HepG2 (cell line): ENCODE measurements around the gene NTM. TPM values are rescaled to one million over a fixed set of nuclear protein-coding genes. Genes with fewer than 3 reads are reported as not detected.

Experiments used
- ATAC-seq: fragments of 200-7000 bp; cut with Tn5 transposase; 3 replicates; pipeline ENCODE4 v1.9.1; 2020; ENCODE audit warnings: mild to moderate bottlenecking, moderate library complexity
- BruUV-seq: library from RNA; stranded (reverse); fragments of 400-500 nt; replicated peaks from 2 replicates; lab custom pipeline; 2021; lab: Mats Ljungman, UMichigan
- CTCF ChIA-PET: fragments of 300-600 bp; formaldehyde crosslinking; extraction: SDS; loops from one replicate; lab custom pipeline; 2021; ENCODE audit warnings: low total read pairs, inconsistent platforms, low intra/inter-chr PET ratio; lab: Yijun Ruan, JAX
- POLR2A ChIA-PET: fragments of 350-600 bp; sonication (Branson Sonifier 250); formaldehyde crosslinking; loops from one replicate; lab custom pipeline; 2020; ENCODE audit warnings: antibody characterized with exemption, inconsistent platforms; lab: Yijun Ruan, JAX
- DNase-seq: peaks from one replicate; pipeline ENCODE4 v3.0.0-alpha.2; 2015; ENCODE audit warnings: low spot score
- FAIRE-seq: peaks from 3 replicates; lab custom pipeline; 2011; peaks lifted over from hg19 to GRCh38; lab: Jason Lieb, UNC
- H2AFZ ChIP-seq: one replicate; pipeline ENCODE4 v1.6.1; 2011; ENCODE audit warnings: low read length, inconsistent platforms
- H3K27ac ChIP-seq: fragments of 300-600 bp; 3 replicates; pipeline ENCODE4 v1.8.0; 2011; ENCODE audit warnings: mixed run types, mild to moderate bottlenecking, mixed read lengths, low read length, inconsistent platforms; ENCODE audit not compliant: insufficient read depth; ENCODE audit errors: extremely low read length
- H3K27me3 ChIP-seq, 2 experiments: fragments of 200-600 bp in 1 of 2; 2 replicates in 1 of 2; 3 replicates in 1 of 2; pipeline versions ENCODE4 v1.6.0 to v1.8.0; 2011; ENCODE audit warnings: low read length in 2 of 2, mild to moderate bottlenecking in 2 of 2, moderate library complexity in 2 of 2, inconsistent platforms in 1 of 2; ENCODE audit not compliant: insufficient read depth in 2 of 2, control insufficient read depth in 1 of 2
- H3K36me3 ChIP-seq, 2 experiments: fragments of 200-600 bp in 1 of 2; replicated peaks in 1 of 2; 2 replicates in 1 of 2; 3 replicates in 1 of 2; pipeline versions ENCODE4 v1.5.1 to v1.8.0; 2011; ENCODE audit warnings: low read length in 2 of 2, inconsistent platforms in 1 of 2; ENCODE audit not compliant: insufficient read depth in 2 of 2, control insufficient read depth in 1 of 2
- H3K4me1 ChIP-seq: 2 replicates; pipeline ENCODE4 v1.5.1; 2012; ENCODE audit warnings: low read length, inconsistent platforms; ENCODE audit not compliant: insufficient read depth
- H3K4me2 ChIP-seq: 2 replicates; pipeline ENCODE4 v1.6.0; 2011; ENCODE audit warnings: low read depth, low read length, inconsistent platforms
- H3K4me3 ChIP-seq, 3 experiments: fragments of 200-600 bp in 1 of 3; sonication (generic), shearing (Covaris generic) in 1 of 3; replicated peaks in 1 of 3; 2 replicates each; pipeline ENCODE4 v1.5.1; 2011 to 2016; ENCODE audit warnings: low read length in 3 of 3, inconsistent platforms in 2 of 3, low read depth in 2 of 3, mild to moderate bottlenecking in 2 of 3, control low read depth in 1 of 3, mixed read lengths in 1 of 3; ENCODE audit not compliant: insufficient read depth in 1 of 3
- H3K79me2 ChIP-seq: one replicate; pipeline ENCODE4 v1.6.1; 2011; ENCODE audit warnings: low read length, inconsistent platforms; ENCODE audit not compliant: insufficient read depth
- H3K9ac ChIP-seq: 2 replicates; pipeline ENCODE4 v1.6.0; 2011; ENCODE audit warnings: mild to moderate bottlenecking, low read depth, low read length, inconsistent platforms; ENCODE audit not compliant: insufficient read depth
- H3K9me3 ChIP-seq: 2 replicates; pipeline ENCODE4 v1.5.1; 2012; ENCODE audit warnings: mild to moderate bottlenecking, low read length
- H4K20me1 ChIP-seq: 2 replicates; pipeline ENCODE4 v1.6.0; 2011; ENCODE audit warnings: inconsistent platforms, mild to moderate bottlenecking, low read length, moderate library complexity; ENCODE audit not compliant: insufficient read depth
- AFF4 ChIP-seq: sonication (generic); formaldehyde crosslinking; IDR thresholded peaks from 2 replicates; pipeline ENCODE4 v1.4.0; 2020; ENCODE audit warnings: missing genetic modification reagents
- CAMTA2 ChIP-seq: sonication (generic); formaldehyde crosslinking; IDR thresholded peaks from 2 replicates; pipeline ENCODE4 v1.4.0; 2020; ENCODE audit warnings: mild to moderate bottlenecking, missing genetic modification reagents, borderline replicate concordance
- CHD2 ChIP-seq: IDR thresholded peaks from 2 replicates; pipeline ENCODE4 v1.6.1; 2011; ENCODE audit warnings: low read depth, low read length, improper control_type of control experiment
- HIVEP1 ChIP-seq: sonication (generic); formaldehyde crosslinking; IDR thresholded peaks from 2 replicates; pipeline ENCODE4 v1.4.0; 2020; ENCODE audit warnings: mild to moderate bottlenecking, missing genetic modification reagents
- MAFF ChIP-seq: IDR thresholded peaks from 2 replicates; pipeline ENCODE4 v1.6.1; 2011; ENCODE audit warnings: low read depth, low read length, improper control_type of control experiment
- PAF1 ChIP-seq: IDR thresholded peaks from 2 replicates; pipeline ENCODE4 v1.6.1; 2016; ENCODE audit warnings: missing genetic modification reagents, missing compliant biosample characterization
- PREB ChIP-seq: sonication (generic); formaldehyde crosslinking; IDR thresholded peaks from 2 replicates; pipeline ENCODE4 v1.4.0; 2020; ENCODE audit warnings: missing genetic modification reagents
- PRMT3 ChIP-seq: sonication (generic); formaldehyde crosslinking; IDR thresholded peaks from 2 replicates; pipeline ENCODE4 v1.8.1; 2022; ENCODE audit warnings: low read depth, mild to moderate bottlenecking, moderate library complexity, missing genetic modification reagents, borderline replicate concordance
- ZNF335 ChIP-seq: sonication (generic); formaldehyde crosslinking; IDR thresholded peaks from 2 replicates; pipeline ENCODE4 v1.4.0; 2020; ENCODE audit warnings: missing genetic modification reagents
- ZNF367 ChIP-seq: sonication (generic); formaldehyde crosslinking; IDR thresholded peaks from 2 replicates; pipeline ENCODE4 v1.4.0; 2020; ENCODE audit warnings: missing genetic modification reagents, borderline replicate concordance
- ZNF660 ChIP-seq: sonication (generic); formaldehyde crosslinking; IDR thresholded peaks from 2 replicates; pipeline ENCODE4 v1.5.1; 2020; ENCODE audit warnings: mild to moderate bottlenecking, low read depth, missing genetic modification reagents, borderline replicate concordance
- ZNF720 ChIP-seq: sonication (generic); formaldehyde crosslinking; IDR thresholded peaks from 2 replicates; pipeline ENCODE4 v1.4.0; 2020; ENCODE audit warnings: missing genetic modification reagents
- ZNF770 ChIP-seq: sonication (generic); formaldehyde crosslinking; IDR thresholded peaks from 2 replicates; pipeline ENCODE4 v1.5.0; 2020; ENCODE audit warnings: mild to moderate bottlenecking, missing genetic modification reagents
- WGBS: methylation state at CpG from one replicate; pipeline ENCODE4 v1.1.6; 2017; ENCODE audit warnings: low lambda C conversion rate; 5-methylcytosine and 5-hydroxymethylcytosine counted together
- in situ Hi-C: cut with HindIII; loops from 2 replicates; pipeline ENCODE4 v1.10.0; 2017; ENCODE audit warnings: low pct_unique_long_range_greater_than_20kb; ENCODE audit not compliant: extremely low pct_ligation_motif_present
- intact Hi-C: fragments of 100-400 bp; cut with micrococcal nuclease; formaldehyde crosslinking; loops from one replicate; pipeline ENCODE4 v1.10.0; 2022; ENCODE audit not compliant: unreplicated experiment
- polyA plus RNA-seq, 8 experiments: library from polyadenylated mRNA; depleted of rRNA in 3 of 8; stranded (reverse) in 7 of 8; unstranded in 1 of 8; fragments of >200 nt; fragmentation: Illumina TruSeq in 4 of 8; extraction: Trizol in 4 of 8; gene quantifications; 2 replicates each; pipeline versions ENCODE4 v1.2.1 to v1.2.3, GENCODE V29; 2011 to 2016; ENCODE audit warnings: low read depth in 4 of 8, missing spikeins in 1 of 8, mixed read lengths in 1 of 8; ENCODE audit not compliant: insufficient read depth in 1 of 8
- total RNA-seq, 5 experiments: library from RNA; depleted of rRNA; stranded (reverse); fragments of >200 nt; fragmentation: Illumina TruSeq; extraction: Trizol; gene quantifications; 2 replicates each; pipeline ENCODE4 v1.2.3, GENCODE V29; 2016; ENCODE audit warnings: low read depth in 1 of 5

NTM gene
- total and polyA plus RNA-seq, 2 of the 13 experiments (the other 11 are each of a cell fraction or from before 2014, with no cell fraction given): not detected

GRCh38 chr11:131723088-131723487 lies 352.7 kb downstream of the NTM start:
- H3K4me3 ChIP-seq: no peak overlapping the region
- CTCF ChIA-PET: no interaction called here
- H3K36me3 ChIP-seq: no peaks in the 10 kb centered on the region
- no peaks in the 10 kb centered on the region for H3K27me3 ChIP-seq
- no peaks in the 10 kb centered on the region for H3K79me2 ChIP-seq
- no peaks in the 10 kb centered on the region for H3K9me3 ChIP-seq
- TF ChIP-seq PREB (no peak), AFF4 (CRISPR knock-in tag) (no peak), CAMTA2 (CRISPR knock-in tag) (no peak), ZNF770 (no peak), ZNF720 (CRISPR knock-in tag) (no peak), CHD2 (no peak), ZNF660 (CRISPR knock-in tag) (no peak), HIVEP1 (no peak), PAF1 (CRISPR knock-in tag) (no peak), MAFF (no peak), ZNF367 (CRISPR knock-in tag) (no peak), PRMT3 (no peak), ZNF335 (CRISPR knock-in tag) (no peak)
- TF ChIP-seq, all 625 proteins: peak for 0
- no TSS peak for BruUV-seq
- intact Hi-C loops: no loop called here
- DNase-seq (no peak), FAIRE-seq (no peak), ATAC-seq (no peak)
- Histone ChIP-seq H3K9ac (no peak overlapping the region), H2AFZ (no peak overlapping the region), H4K20me1 (no peaks in the 10 kb centered on the region), H3K4me2 (no peak overlapping the region), H3K27ac (no peak overlapping the region), H3K4me1 (no peaks in the 10 kb centered on the region)
- 14% methylated on average over 8 of the region's 8 CpGs for WGBS
- in situ Hi-C loops: no loop called here
- POLR2A ChIA-PET: no interaction called here
